ENCODE measurements around the gene IMPACT. TPM values are rescaled to one million over a fixed set of nuclear protein-coding genes. Genes with fewer than 3 reads are reported as not detected.

The IMPACT gene
- total RNA-seq, 3 donors from 2014 or later (not counting 1 experiment from before 2014, with no cell fraction given), result 8.4 to 19.9 (median 12.2) TPM

GRCh38 chr18:24381126-24381525 is 45.3 kb upstream of the IMPACT start:
- H3K27ac ChIP-seq (ENCODE audit: low read length), result no peak overlapping the region
- WGBS (ENCODE audit: insufficient coverage), result 95% methylated on average over 1 of the region's 1 CpG
- no peak for TF ChIP-seq CTCF (IDR thresholded peaks at IDR 0.05)
- no peaks in the 10 kb centered on the region for H3K27me3 ChIP-seq (ENCODE audit: control insufficient read depth, insufficient read depth, low read length)
- Mint-ChIP-seq H3K36me3 (no peaks in the 10 kb centered on the region), H3K4me3 (no peak overlapping the region), H3K9me3 (no peaks in the 10 kb centered on the region), H3K27ac (no peak overlapping the region), H3K27me3 (ENCODE audit: low read depth in 2 of 2) (peaks cover 3 to 8% of the 10 kb centered on the region in 2 donors), H3K4me1 (no peaks in the 10 kb centered on the region)
- ATAC-seq (no peak), DNase-seq (no peak)
- H3K9me3 ChIP-seq (ENCODE audit: control insufficient read depth, insufficient read depth, low read length), result no peaks in the 10 kb centered on the region
- intact Hi-C loops (cut with micrococcal nuclease), result no loop called here
- no peak overlapping the region for H3K4me3 ChIP-seq (ENCODE audit: low read length)
- no peaks in the 10 kb centered on the region for H3K36me3 ChIP-seq (ENCODE audit: control insufficient read depth, insufficient read depth, low read length)
- H3K4me1 ChIP-seq (ENCODE audit: control insufficient read depth, insufficient read depth, low read length), result no peaks in the 10 kb centered on the region

DNA sequence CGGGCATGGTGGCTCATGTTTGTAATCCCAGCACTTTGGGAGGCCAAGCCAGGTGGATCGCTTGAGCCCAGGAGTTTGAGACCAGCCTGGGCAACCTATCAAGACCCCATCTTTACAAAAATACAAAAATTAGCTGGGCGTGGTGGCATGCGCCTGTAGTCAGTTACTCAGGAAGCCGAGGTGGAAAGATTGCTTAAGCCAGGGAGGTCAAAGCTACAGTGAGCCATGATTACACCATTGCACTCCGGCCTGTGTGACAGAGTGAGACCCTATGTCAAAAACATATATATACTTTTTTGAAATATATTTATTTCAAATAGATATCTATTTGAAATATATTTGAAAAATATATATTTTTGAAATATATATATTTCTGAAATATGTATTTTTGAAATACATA is 39.8 kb upstream of the IMPACT start:
- no peak overlapping the region for H3K4me3 ChIP-seq (ENCODE audit: low read length)
- no peak overlapping the region for H3K27ac Mint-ChIP-seq
- H3K9me3 ChIP-seq (ENCODE audit: control insufficient read depth, insufficient read depth, low read length), result no peaks in the 10 kb centered on the region
- no peaks in the 10 kb centered on the region for H3K4me1 ChIP-seq (ENCODE audit: control insufficient read depth, insufficient read depth, low read length)
- no peak overlapping the region for H3K27ac ChIP-seq (ENCODE audit: low read length)
- H3K27me3 Mint-ChIP-seq (ENCODE audit: low read depth in 2 of 2), result peaks cover 6 to 8% of the 10 kb centered on the region in 2 donors
- TF ChIP-seq CTCF (IDR thresholded peaks at IDR 0.05), result no peak
- DNase-seq, result no peak
- H3K27me3 ChIP-seq (ENCODE audit: control insufficient read depth, insufficient read depth, low read length), result no peaks in the 10 kb centered on the region
- intact Hi-C loops (cut with micrococcal nuclease), result no loop called here
- no peaks in the 10 kb centered on the region for H3K9me3 Mint-ChIP-seq
- H3K36me3 Mint-ChIP-seq, result no peaks in the 10 kb centered on the region
- 89% methylated on average over 5 of the region's 6 CpGs for WGBS (ENCODE audit: insufficient coverage)
- no peaks in the 10 kb centered on the region for H3K36me3 ChIP-seq (ENCODE audit: control insufficient read depth, insufficient read depth, low read length)
- no peak for ATAC-seq
- H3K4me1 Mint-ChIP-seq, result no peaks in the 10 kb centered on the region
- H3K4me3 Mint-ChIP-seq, result no peak overlapping the region

GRCh38 chr18:24388957-24389356 is 37.5 kb upstream of the IMPACT start:
- ATAC-seq (no peak), DNase-seq (no peak)
- TF ChIP-seq CTCF (IDR thresholded peaks at IDR 0.05), result no peak
- Mint-ChIP-seq H3K27ac (no peak overlapping the region), H3K4me3 (no peak overlapping the region), H3K36me3 (no peaks in the 10 kb centered on the region), H3K4me1 (no peaks in the 10 kb centered on the region), H3K9me3 (no peaks in the 10 kb centered on the region), H3K27me3 (ENCODE audit: low read depth in 2 of 2) (peaks cover 6 to 8% of the 10 kb centered on the region in 2 donors)
- H3K36me3 ChIP-seq (ENCODE audit: control insufficient read depth, insufficient read depth, low read length), result no peaks in the 10 kb centered on the region
- H3K4me3 ChIP-seq (ENCODE audit: low read length), result no peak overlapping the region
- H3K27ac ChIP-seq (ENCODE audit: low read length), result no peak overlapping the region
- no peaks in the 10 kb centered on the region for H3K9me3 ChIP-seq (ENCODE audit: control insufficient read depth, insufficient read depth, low read length)
- intact Hi-C loops (cut with micrococcal nuclease), result no loop called here
- no peaks in the 10 kb centered on the region for H3K4me1 ChIP-seq (ENCODE audit: control insufficient read depth, insufficient read depth, low read length)
- 99% methylated on average over 3 of the region's 3 CpGs for WGBS (ENCODE audit: insufficient coverage)
- H3K27me3 ChIP-seq (ENCODE audit: control insufficient read depth, insufficient read depth, low read length), result no peaks in the 10 kb centered on the region

DNA sequence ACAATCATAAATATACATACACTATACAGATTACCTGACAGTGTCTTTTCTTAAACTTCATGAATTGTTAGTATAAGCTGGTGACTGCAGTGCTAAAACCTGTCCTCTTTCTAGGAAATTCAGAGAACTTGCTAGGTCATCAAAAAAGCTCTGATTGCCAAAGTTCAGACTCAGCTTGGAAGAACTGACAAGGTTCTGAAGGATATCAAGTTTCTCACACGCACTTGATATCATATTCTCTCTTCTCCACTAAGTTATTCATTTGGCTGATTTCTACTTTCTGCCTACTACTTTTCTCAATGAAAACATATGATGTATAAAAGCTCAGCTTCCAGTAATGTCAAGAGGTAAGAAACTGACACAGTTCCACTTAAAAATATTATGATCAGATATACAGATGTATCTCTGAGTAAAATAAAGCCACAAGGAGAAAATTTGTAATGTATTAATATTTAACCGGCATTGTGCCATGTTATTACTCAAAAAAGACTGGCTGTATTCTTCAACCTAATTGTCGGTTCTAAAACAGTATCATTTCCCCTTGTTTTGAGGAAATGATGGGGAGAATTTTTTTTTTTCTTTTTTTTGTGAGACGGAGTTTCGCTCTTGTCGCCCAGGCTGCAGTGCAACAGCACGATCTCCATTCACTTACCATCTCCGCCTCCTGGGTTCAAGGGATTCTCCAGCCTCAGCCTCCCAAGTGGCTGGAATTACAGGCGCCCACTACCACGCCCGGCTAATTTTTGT is 31.2 kb upstream of the IMPACT start:
- 78% methylated on average over 9 of the region's 11 CpGs for WGBS (ENCODE audit: insufficient coverage)
- Mint-ChIP-seq H3K4me1 (peaks cover 5 to 9% of the 10 kb centered on the region in 2 donors), H3K27ac (no peak overlapping the region), H3K36me3 (no peaks in the 10 kb centered on the region), H3K4me3 (no peak overlapping the region), H3K27me3 (ENCODE audit: low read depth in 2 of 2) (peaks cover under 1 to 6% of the 10 kb centered on the region in 2 donors), H3K9me3 (no peaks in the 10 kb centered on the region)
- Histone ChIP-seq H3K4me3 (ENCODE audit: low read length) (no peak overlapping the region), H3K27ac (ENCODE audit: low read length) (no peak overlapping the region), H3K4me1 (ENCODE audit: control insufficient read depth, insufficient read depth, low read length) (peaks cover 4% of the 10 kb centered on the region), H3K36me3 (ENCODE audit: control insufficient read depth, insufficient read depth, low read length) (no peaks in the 10 kb centered on the region), H3K9me3 (ENCODE audit: control insufficient read depth, insufficient read depth, low read length) (no peaks in the 10 kb centered on the region), H3K27me3 (ENCODE audit: control insufficient read depth, insufficient read depth, low read length) (peaks cover 5% of the 10 kb centered on the region)
- intact Hi-C loops (cut with micrococcal nuclease), result no loop called here
- no peak for TF ChIP-seq CTCF (IDR thresholded peaks at IDR 0.05)
- DNase-seq (no peak), ATAC-seq (no peak)
